ENCODE results near the gene CFAP92. TPM values are rescaled to one million over a fixed set of nuclear protein-coding genes. Genes with fewer than 3 reads are reported as not detected.

The CFAP92 gene
- total RNA-seq, 1 donor from 2014 or later: 2.0 TPM

GRCh38 chr3:129010310-129010956, 16.6 kb upstream of the CFAP92 start:
- no peaks in the 10 kb centered on the region for H3K9me3 ChIP-seq
- TF ChIP-seq CTCF (IDR thresholded peaks at IDR 0.05): no peak
- peaks cover 63% of the 10 kb centered on the region for H3K4me1 ChIP-seq

GRCh38 chr3:129009266-129009665, 15.4 kb upstream of the CFAP92 start:
- Histone ChIP-seq H3K4me1 (peaks cover 60% of the 10 kb centered on the region), H3K27me3 (ENCODE audit: low read depth) (no peaks in the 10 kb centered on the region), H3K4me3 (no peak overlapping the region), H3K27ac (no peak overlapping the region), H3K9me3 (no peaks in the 10 kb centered on the region), H3K36me3 (no peaks in the 10 kb centered on the region)
- DNase-seq: no peak
- ATAC-seq: no peak
- TF ChIP-seq CTCF (IDR thresholded peaks at IDR 0.05): no peak
- intact Hi-C loops (cut with DNase I): no loop called here

More at GRCh38 chr3:129010310-129010956, 16.6 kb upstream of the CFAP92 start:
- no peak for ATAC-seq
- Histone ChIP-seq H3K36me3 (no peaks in the 10 kb centered on the region), H3K27ac (peak overlapping the region; percentile 49), H3K4me3 (no peak overlapping the region), H3K27me3 (ENCODE audit: low read depth) (no peaks in the 10 kb centered on the region)
- intact Hi-C loops (cut with DNase I): no loop called here
- DNase-seq: no peak

GRCh38 chr3:129007792-129008191, 13.9 kb upstream of the CFAP92 start:
- Histone ChIP-seq H3K27ac (peak overlapping the region; percentile 43), H3K4me1 (peaks cover 62% of the 10 kb centered on the region)
- intact Hi-C loops (cut with DNase I): no loop called here

GRCh38 chr3:129006864-129007263, 13.0 kb upstream of the CFAP92 start:
- H3K9me3 ChIP-seq: no peaks in the 10 kb centered on the region
- no peak overlapping the region for H3K4me3 ChIP-seq
- intact Hi-C loops (cut with DNase I): no loop called here
- ATAC-seq (no peak), DNase-seq (no peak)
- H3K27ac ChIP-seq: peak overlapping the region; percentile 43
- no peak for TF ChIP-seq CTCF (IDR thresholded peaks at IDR 0.05)
- no peaks in the 10 kb centered on the region for H3K36me3 ChIP-seq
- H3K4me1 ChIP-seq: peaks cover 71% of the 10 kb centered on the region
- H3K27me3 ChIP-seq (ENCODE audit: low read depth): peaks cover 17% of the 10 kb centered on the region

More at GRCh38 chr3:129007792-129008191, 13.9 kb upstream of the CFAP92 start:
- no peak overlapping the region for H3K4me3 ChIP-seq
- no peak for TF ChIP-seq CTCF (IDR thresholded peaks at IDR 0.05)
- H3K9me3 ChIP-seq: no peaks in the 10 kb centered on the region
- peaks cover 8% of the 10 kb centered on the region for H3K27me3 ChIP-seq (ENCODE audit: low read depth)
- no peaks in the 10 kb centered on the region for H3K36me3 ChIP-seq
- no peak for DNase-seq
- no peak for ATAC-seq

- TF ChIP-seq CTCF (IDR thresholded peaks at IDR 0.05): no peak
- H3K27me3 ChIP-seq (ENCODE audit: low read depth): peaks cover 28% of the 10 kb centered on the region
- H3K36me3 ChIP-seq: no peaks in the 10 kb centered on the region
- intact Hi-C loops (cut with DNase I): no loop called here
- peaks cover 83% of the 10 kb centered on the region for H3K4me1 ChIP-seq
- peak overlapping the region; percentile 60 for H3K27ac ChIP-seq
- ATAC-seq: peak; percentile 23 to 48
- H3K9me3 ChIP-seq: no peaks in the 10 kb centered on the region
- DNase-seq: peak; percentile 58
- H3K4me3 ChIP-seq: no peak overlapping the region
These were observed 11.8 kb upstream of the CFAP92 start for GRCh38 chr3:129005526-129006303.

Measured in lower lobe of right lung (tissue), 2 donors.